Vagina (tissue), 2 donors: ENCODE data around the gene JAKMIP1.

Experiments used
- POLR2A ChIP-seq, 2 donors: fragments of 450-650 bp; IDR thresholded peaks; one replicate each; pipeline ENCODE4 v1.6.1; 2017; ENCODE audit warnings: antibody characterized with exemption in 2 of 2, mild to moderate bottlenecking in 2 of 2, moderate library complexity in 2 of 2
- TF ChIP-seq, protein P1 (sequence below), 3 experiments: fragments of 450-650 bp in 2 of 3; fragments of 200-600 bp in 1 of 3; sonication (generic) in 1 of 3; IDR thresholded peaks; one replicate each; pipeline ENCODE4 v1.5.1; 2017 to 2019; ENCODE audit warnings: antibody characterized with exemption in 3 of 3, mild to moderate bottlenecking in 2 of 3, moderate library complexity in 2 of 3

DNA sequence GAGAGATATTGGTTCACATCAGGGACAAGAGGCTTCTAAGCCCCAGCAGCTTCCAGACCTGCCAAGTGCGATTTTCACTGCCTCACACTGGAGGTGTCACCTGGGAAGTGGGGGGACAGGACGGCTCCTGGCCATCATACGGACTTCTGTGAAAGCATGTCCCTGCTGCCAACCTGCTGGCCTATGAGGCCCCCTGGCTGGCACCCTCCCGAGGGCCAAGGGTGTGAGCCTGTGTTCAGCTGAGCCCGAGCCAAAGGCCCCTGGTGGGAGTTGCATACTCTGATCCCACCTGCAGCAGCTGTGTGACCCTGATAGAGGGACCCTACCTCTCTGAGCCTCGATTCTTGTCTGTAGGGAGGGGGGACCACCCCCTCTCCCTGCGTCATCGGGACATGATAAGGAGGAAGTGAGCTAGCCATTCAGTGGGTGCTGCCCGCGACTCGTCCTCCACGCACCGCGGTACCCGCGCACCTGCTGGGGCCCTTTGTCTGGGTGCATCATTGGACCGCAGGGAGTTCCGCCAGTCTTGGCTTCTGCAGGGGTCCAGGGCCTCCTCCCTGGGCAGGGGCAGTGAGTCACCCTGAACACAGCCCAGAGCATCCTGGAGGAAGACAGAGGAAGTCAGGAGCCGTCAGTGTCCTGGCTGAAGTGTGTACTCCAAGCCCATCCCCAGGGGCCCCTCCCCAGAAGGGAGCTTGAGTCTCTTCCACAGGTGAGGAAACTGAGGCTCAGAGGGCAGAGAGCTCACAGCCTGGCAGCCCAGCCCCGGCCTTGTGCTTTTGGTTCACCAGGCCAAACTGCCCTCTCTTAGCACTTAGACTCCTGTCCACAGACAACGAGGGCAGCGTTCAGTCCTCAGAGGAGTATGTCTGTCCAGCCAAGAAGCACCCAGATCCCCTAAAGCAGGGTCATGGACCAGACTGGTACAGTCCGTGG is 206.2 kb downstream of the JAKMIP1 start:
- TF ChIP-seq, protein P1, sequence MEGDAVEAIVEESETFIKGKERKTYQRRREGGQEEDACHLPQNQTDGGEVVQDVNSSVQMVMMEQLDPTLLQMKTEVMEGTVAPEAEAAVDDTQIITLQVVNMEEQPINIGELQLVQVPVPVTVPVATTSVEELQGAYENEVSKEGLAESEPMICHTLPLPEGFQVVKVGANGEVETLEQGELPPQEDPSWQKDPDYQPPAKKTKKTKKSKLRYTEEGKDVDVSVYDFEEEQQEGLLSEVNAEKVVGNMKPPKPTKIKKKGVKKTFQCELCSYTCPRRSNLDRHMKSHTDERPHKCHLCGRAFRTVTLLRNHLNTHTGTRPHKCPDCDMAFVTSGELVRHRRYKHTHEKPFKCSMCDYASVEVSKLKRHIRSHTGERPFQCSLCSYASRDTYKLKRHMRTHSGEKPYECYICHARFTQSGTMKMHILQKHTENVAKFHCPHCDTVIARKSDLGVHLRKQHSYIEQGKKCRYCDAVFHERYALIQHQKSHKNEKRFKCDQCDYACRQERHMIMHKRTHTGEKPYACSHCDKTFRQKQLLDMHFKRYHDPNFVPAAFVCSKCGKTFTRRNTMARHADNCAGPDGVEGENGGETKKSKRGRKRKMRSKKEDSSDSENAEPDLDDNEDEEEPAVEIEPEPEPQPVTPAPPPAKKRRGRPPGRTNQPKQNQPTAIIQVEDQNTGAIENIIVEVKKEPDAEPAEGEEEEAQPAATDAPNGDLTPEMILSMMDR (IDR thresholded peaks at IDR 0.05) = no peak
- no peak for TF ChIP-seq POLR2A (IDR thresholded peaks at IDR 0.05)
